ENCODE data around the gene MTMR1.
A peak's percentile ranks its signal among the peaks of the same experiment; 100 is the strongest.

MTMR1 gene

GRCh38 chrX:150683536-150684146 lies 9.6 kb upstream of the MTMR1 start:
- no peak overlapping the region for H3K27ac ChIP-seq
- TF ChIP-seq ZFX (IDR thresholded peaks at IDR 0.05; ENCODE audit: borderline replicate concordance) (no peak), CTCF (IDR thresholded peaks at IDR 0.05) (peak; percentile 66)

GRCh38 chrX:150688911-150689451 lies 4.2 kb upstream of the MTMR1 start:
- no peak for TF ChIP-seq CTCF (IDR thresholded peaks at IDR 0.05)
- H3K27ac ChIP-seq: no peak overlapping the region

GRCh38 chrX:150690126-150690525 lies 3.1 kb upstream of the MTMR1 start:
- H3K27ac ChIP-seq: no peak overlapping the region
- no peak for TF ChIP-seq ZFX (IDR thresholded peaks at IDR 0.05; ENCODE audit: borderline replicate concordance)
- TF ChIP-seq CTCF (IDR thresholded peaks at IDR 0.05): no peak

- H3K27ac ChIP-seq: no peak overlapping the region
- TF ChIP-seq CTCF (IDR thresholded peaks at IDR 0.05) (no peak), ZFX (IDR thresholded peaks at IDR 0.05; ENCODE audit: borderline replicate concordance) (no peak)
These were observed 900 bp upstream of the MTMR1 start for GRCh38 chrX:150692296-150692695.

GRCh38 chrX:150693725-150694574 lies 754 bp downstream of the MTMR1 start:
- H3K27ac ChIP-seq: peak overlapping the region; percentile 73
- TF ChIP-seq ZFX (IDR thresholded peaks at IDR 0.05; ENCODE audit: borderline replicate concordance) (no peak), CTCF (IDR thresholded peaks at IDR 0.05) (no peak)

GRCh38 chrX:150694738-150695410 lies 1.7 kb downstream of the MTMR1 start:
- TF ChIP-seq ZFX (IDR thresholded peaks at IDR 0.05; ENCODE audit: borderline replicate concordance) (no peak), CTCF (IDR thresholded peaks at IDR 0.05) (no peak)
- H3K27ac ChIP-seq: peak overlapping the region; percentile 73

Measured in 22Rv1 (cell line).